Neuronal stem cell (in vitro differentiated cells): ENCODE results near the gene SORCS2.

Experiments used
- DNase-seq: peaks from one replicate; pipeline ENCODE4 v3.0.0-alpha.2; 2013; ENCODE audit warnings: low spot score
- H2AFZ ChIP-seq: one replicate; pipeline ENCODE4 v1.6.1; 2013; ENCODE audit warnings: mild to moderate bottlenecking, low read length, inconsistent platforms
- H2AK5ac ChIP-seq: 2 replicates; pipeline ENCODE4 v1.6.1; 2013; ENCODE audit warnings: low read depth, mild to moderate bottlenecking, inconsistent platforms, low read length, moderate library complexity, mixed read lengths
- H2BK120ac ChIP-seq: 2 replicates; pipeline ENCODE4 v1.6.1; 2013; ENCODE audit warnings: low read depth, mild to moderate bottlenecking, inconsistent platforms, low read length, moderate library complexity, mixed read lengths
- H2BK12ac ChIP-seq: one replicate; pipeline ENCODE4 v1.6.1; 2013; ENCODE audit warnings: low read length, inconsistent platforms
- H2BK15ac ChIP-seq: 2 replicates; pipeline ENCODE4 v1.6.1; 2013; ENCODE audit warnings: mild to moderate bottlenecking, low read length, inconsistent platforms, mixed read lengths
- H2BK5ac ChIP-seq: one replicate; pipeline ENCODE4 v1.6.1; 2013; ENCODE audit warnings: inconsistent platforms, mild to moderate bottlenecking, low read length, moderate library complexity
- H3K14ac ChIP-seq: one replicate; pipeline ENCODE4 v1.6.1; 2013; ENCODE audit warnings: low read length, inconsistent platforms
- H3K18ac ChIP-seq: 2 replicates; pipeline ENCODE4 v1.6.1; 2013; ENCODE audit warnings: low read length, inconsistent platforms
- H3K23ac ChIP-seq: 2 replicates; pipeline ENCODE4 v1.6.1; 2013; ENCODE audit warnings: low read depth, mild to moderate bottlenecking, mixed read lengths, low read length, inconsistent platforms; ENCODE audit not compliant: poor library complexity
- H3K27ac ChIP-seq: replicated peaks from 3 replicates; pipeline ENCODE4 v1.5.1; 2013; ENCODE audit warnings: low read length, inconsistent platforms
- H3K27me3 ChIP-seq, 3 experiments: 2 replicates each; pipeline ENCODE4 v1.6.1; 2013; ENCODE audit warnings: low read length in 3 of 3, mild to moderate bottlenecking in 2 of 3, inconsistent platforms in 1 of 3, low read depth in 1 of 3, mixed read lengths in 1 of 3, moderate library complexity in 1 of 3; ENCODE audit not compliant: control insufficient read depth in 3 of 3, insufficient read depth in 3 of 3
- H3K36me3 ChIP-seq, 2 donors: replicated peaks in 1 of 2; 2 replicates each; pipeline ENCODE4 v1.6.1; 2013; ENCODE audit warnings: low read length in 2 of 2; ENCODE audit not compliant: control insufficient read depth in 2 of 2, insufficient read depth in 2 of 2
- H3K4ac ChIP-seq: 2 replicates; pipeline ENCODE4 v1.6.1; 2013; ENCODE audit warnings: inconsistent platforms, mild to moderate bottlenecking, low read length, moderate library complexity
- H3K4me1 ChIP-seq, 2 donors: 1 replicate in 1 of 2; 2 replicates in 1 of 2; pipeline ENCODE4 v1.6.1; 2013; ENCODE audit warnings: low read length in 2 of 2, low read depth in 1 of 2; ENCODE audit not compliant: control insufficient read depth in 2 of 2, insufficient read depth in 1 of 2
- H3K4me2 ChIP-seq: one replicate; pipeline ENCODE4 v1.6.1; 2013; ENCODE audit warnings: mild to moderate bottlenecking, low read length, inconsistent platforms; ENCODE audit not compliant: insufficient read depth, poor library complexity, severe bottlenecking
- H3K4me3 ChIP-seq, 2 donors: 2 replicates each; pipeline ENCODE4 v1.5.1; 2013; ENCODE audit warnings: low read length in 2 of 2, mild to moderate bottlenecking in 2 of 2, inconsistent platforms in 1 of 2, moderate library complexity in 1 of 2
- H3K79me1 ChIP-seq: one replicate; pipeline ENCODE4 v1.6.1; 2013; ENCODE audit warnings: low read depth, mild to moderate bottlenecking, inconsistent platforms, low read length, moderate library complexity
- H3K9ac ChIP-seq: one replicate; pipeline ENCODE4 v1.6.1; 2013; ENCODE audit warnings: mild to moderate bottlenecking, low read depth, low read length, inconsistent platforms; ENCODE audit not compliant: poor library complexity
- H3K9me3 ChIP-seq, 2 donors: replicated peaks in 1 of 2; 2 replicates each; pipeline versions ENCODE3 to v1.6.1; 2013; ENCODE audit warnings: low read length in 2 of 2, mild to moderate bottlenecking in 2 of 2, inconsistent platforms in 1 of 2, low read depth in 1 of 2, mixed read lengths in 1 of 2, moderate library complexity in 1 of 2; ENCODE audit not compliant: control insufficient read depth in 2 of 2, insufficient read depth in 1 of 2
- H4K8ac ChIP-seq: one replicate; pipeline ENCODE4 v1.6.1; 2013; ENCODE audit warnings: low read depth, mild to moderate bottlenecking, inconsistent platforms, low read length, moderate library complexity
- H4K91ac ChIP-seq: one replicate; pipeline ENCODE4 v1.6.1; 2013; ENCODE audit warnings: low read length, low read depth, mild to moderate bottlenecking, inconsistent platforms; ENCODE audit not compliant: poor library complexity
- WGBS, 2 donors: extraction: QIAGEN DNeasy Blood & Tissue Kit; methylation state at CpG; one replicate each; pipeline ENCODE4 v1.1.7; 2013; ENCODE audit warnings: missing lambda C conversion rate in 2 of 2, mixed read lengths in 1 of 2; ENCODE audit not compliant: insufficient read length in 2 of 2, insufficient replicate concordance in 1 of 2; ENCODE audit errors: extremely low coverage in 2 of 2; 5-methylcytosine and 5-hydroxymethylcytosine counted together

The SORCS2 gene

DNA sequence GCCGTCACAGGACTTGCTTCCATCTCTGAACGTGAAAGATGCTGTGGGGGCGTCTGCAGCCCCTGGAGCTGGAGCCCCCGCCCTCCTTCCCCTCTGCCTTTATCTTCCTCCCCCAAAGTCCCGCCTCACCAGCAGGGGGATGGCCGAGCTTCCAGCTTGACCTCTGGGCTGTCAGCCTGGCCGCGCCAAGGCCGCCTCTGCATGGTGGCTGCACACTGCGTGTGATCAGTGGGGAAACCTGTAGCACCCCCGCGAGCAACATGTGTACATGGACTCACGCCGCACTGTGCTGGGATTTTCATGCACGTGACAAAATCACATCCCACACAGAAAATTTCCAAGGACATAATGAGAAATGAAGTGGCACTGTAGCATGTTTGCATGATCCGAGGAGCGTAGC, 268.9 kb downstream of the SORCS2 start:
- H3K4me3 ChIP-seq: no peak overlapping the region
- no peak overlapping the region for H2BK15ac ChIP-seq
- H3K4me1 ChIP-seq: peaks cover 0 to 15% of the 10 kb centered on the region in 2 donors
- H2AK5ac ChIP-seq: no peak overlapping the region
- H3K9me3 ChIP-seq: peaks cover 0 to 3% of the 10 kb centered on the region in 2 donors
- no CpG with 5 or more reads among the region's 17 CpGs for WGBS, 2 donors
- H3K4me2 ChIP-seq: no peak overlapping the region
- no peak overlapping the region for H2BK5ac ChIP-seq
- H3K9ac ChIP-seq: no peak overlapping the region
- no peak overlapping the region for H2AFZ ChIP-seq
- H3K23ac ChIP-seq: no peak overlapping the region
- no peaks in the 10 kb centered on the region for H3K79me1 ChIP-seq
- no peak overlapping the region for H3K4ac ChIP-seq
- no peaks in the 10 kb centered on the region for H3K27me3 ChIP-seq
- no peak overlapping the region for H2BK120ac ChIP-seq
- no peak overlapping the region for H3K27ac ChIP-seq
- no peaks in the 10 kb centered on the region for H3K36me3 ChIP-seq
- no peak for DNase-seq
- no peak overlapping the region for H3K18ac ChIP-seq
- no peak overlapping the region for H3K14ac ChIP-seq
- H4K91ac ChIP-seq: no peak overlapping the region
- no peak overlapping the region for H2BK12ac ChIP-seq
- no peak overlapping the region for H4K8ac ChIP-seq

DNA sequence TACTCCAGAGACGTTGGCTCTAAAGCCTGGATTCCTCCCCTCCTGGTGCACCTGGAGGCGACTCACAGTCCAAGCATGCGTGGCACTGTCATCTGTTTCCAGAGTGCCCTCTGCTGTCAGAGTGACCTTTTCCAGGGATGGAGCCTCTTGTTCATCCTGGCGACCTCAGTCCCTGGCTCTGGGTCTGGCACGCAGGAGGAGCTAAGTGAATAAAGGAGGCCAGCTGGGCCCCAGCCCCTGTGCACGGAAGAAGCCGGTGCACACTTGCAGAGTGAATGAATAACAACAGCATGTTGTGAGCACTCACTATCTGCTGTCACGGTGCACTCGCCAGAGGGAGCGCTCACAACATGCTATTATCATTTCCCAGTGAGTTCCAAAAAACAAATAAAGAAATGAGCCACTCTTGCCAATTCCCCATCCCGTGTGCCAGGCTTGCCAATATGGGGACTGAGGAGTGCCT, 270.2 kb downstream of the SORCS2 start:
- Histone ChIP-seq H3K27ac (no peak overlapping the region), H4K91ac (no peak overlapping the region), H3K79me1 (no peaks in the 10 kb centered on the region), H3K36me3 (no peaks in the 10 kb centered on the region), H3K9ac (no peak overlapping the region), H3K9me3 (peaks cover 0 to 6% of the 10 kb centered on the region in 2 donors), H3K4ac (no peak overlapping the region), H2BK120ac (no peak overlapping the region), H3K14ac (no peak overlapping the region), H3K4me1 (peaks cover 0 to 15% of the 10 kb centered on the region in 2 donors), H2BK15ac (no peak overlapping the region), H3K27me3 (no peaks in the 10 kb centered on the region), H3K4me3 (no peak overlapping the region), H3K4me2 (no peak overlapping the region), H2AFZ (no peak overlapping the region), H3K18ac (peak overlapping the region; percentile 63), H4K8ac (no peak overlapping the region), H2AK5ac (peak overlapping the region; percentile 31), H2BK12ac (no peak overlapping the region), H2BK5ac (no peak overlapping the region), H3K23ac (no peak overlapping the region)
- DNase-seq: peak; percentile 50
- no CpG with 5 or more reads among the region's 11 CpGs for WGBS, 2 donors

DNA sequence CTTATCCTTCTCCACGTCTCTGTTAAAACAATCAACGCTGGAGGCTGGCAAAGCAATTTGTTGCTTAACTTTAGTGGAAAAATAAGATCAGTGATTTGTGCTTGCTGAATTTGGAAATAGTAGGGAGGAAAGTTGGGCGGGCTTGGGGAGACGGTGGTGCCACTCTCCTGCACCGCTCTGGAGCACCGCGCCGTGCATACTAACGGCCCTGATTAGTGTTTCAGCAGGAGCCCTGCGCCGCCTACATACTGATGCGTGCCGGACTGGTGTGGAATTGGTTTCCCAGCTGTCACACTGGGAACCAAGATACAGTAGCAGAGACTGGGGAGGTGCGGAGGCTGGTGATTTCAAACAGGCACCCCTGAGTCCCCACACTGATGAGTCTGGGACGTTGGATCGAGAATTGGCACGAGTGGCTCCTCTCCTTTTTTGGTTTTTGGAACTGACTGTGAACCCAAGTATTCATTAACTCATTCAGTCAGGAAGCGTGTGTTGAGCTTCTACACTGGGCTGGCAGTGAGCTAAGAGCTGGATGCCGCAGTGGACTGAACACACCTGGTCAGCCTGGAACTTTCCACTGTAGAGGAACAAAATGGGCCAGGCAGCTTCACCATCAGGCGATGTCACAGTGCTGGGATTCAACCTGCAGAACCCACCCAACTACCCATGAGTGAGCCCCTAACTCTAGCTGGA, 271.4 kb downstream of the SORCS2 start:
- H2AFZ ChIP-seq: no peak overlapping the region
- no peak overlapping the region for H3K4me3 ChIP-seq
- H3K23ac ChIP-seq: no peak overlapping the region
- H2BK15ac ChIP-seq: no peak overlapping the region
- no peak overlapping the region for H2AK5ac ChIP-seq
- peaks cover 0 to 15% of the 10 kb centered on the region in 2 donors for H3K4me1 ChIP-seq
- H3K27ac ChIP-seq: no peak overlapping the region
- H2BK5ac ChIP-seq: no peak overlapping the region
- H2BK12ac ChIP-seq: no peak overlapping the region
- no peak for DNase-seq
- H4K91ac ChIP-seq: no peak overlapping the region
- no peak overlapping the region for H3K4me2 ChIP-seq
- no CpG with 5 or more reads among the region's 20 CpGs for WGBS, 2 donors
- no peak overlapping the region for H3K4ac ChIP-seq
- H3K27me3 ChIP-seq: no peaks in the 10 kb centered on the region
- H3K79me1 ChIP-seq: no peaks in the 10 kb centered on the region
- no peak overlapping the region for H3K9ac ChIP-seq
- peak overlapping the region; percentile 12 for H3K18ac ChIP-seq
- H3K36me3 ChIP-seq: no peaks in the 10 kb centered on the region
- no peak overlapping the region for H2BK120ac ChIP-seq
- H4K8ac ChIP-seq: no peak overlapping the region
- no peak overlapping the region for H3K14ac ChIP-seq
- H3K9me3 ChIP-seq: peaks cover 0 to 6% of the 10 kb centered on the region in 2 donors

DNA sequence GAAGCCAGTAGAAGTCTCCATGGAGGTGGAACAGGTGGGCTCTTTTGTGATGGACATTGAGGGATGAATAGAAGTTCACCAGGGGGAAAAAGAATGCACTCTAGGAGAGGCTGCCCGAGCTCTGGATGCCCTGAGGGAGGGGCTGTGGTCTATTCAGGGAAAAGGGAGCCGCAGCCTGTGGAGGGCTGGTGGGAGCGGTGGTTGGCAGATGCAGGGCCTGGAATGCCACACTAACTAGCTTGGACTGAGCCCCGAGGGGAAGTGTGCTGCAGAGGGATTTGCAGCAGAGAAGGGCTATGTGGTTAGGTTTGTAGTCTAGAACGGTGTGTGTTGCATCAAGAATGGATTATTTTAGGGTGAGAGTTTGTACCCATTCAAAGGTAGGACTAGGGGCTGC, 271.9 kb downstream of the SORCS2 start:
- Histone ChIP-seq H3K18ac (peak overlapping the region; percentile 24), H2BK12ac (no peak overlapping the region), H2BK120ac (no peak overlapping the region), H2AFZ (no peak overlapping the region), H3K9me3 (peaks cover 0 to 6% of the 10 kb centered on the region in 2 donors), H3K4ac (no peak overlapping the region), H3K23ac (no peak overlapping the region), H3K27ac (no peak overlapping the region), H3K4me2 (no peak overlapping the region), H3K36me3 (no peaks in the 10 kb centered on the region), H3K9ac (no peak overlapping the region), H3K27me3 (no peaks in the 10 kb centered on the region), H3K4me1 (peaks cover 0 to 15% of the 10 kb centered on the region in 2 donors), H3K4me3 (no peak overlapping the region), H4K91ac (no peak overlapping the region), H4K8ac (no peak overlapping the region), H2BK15ac (no peak overlapping the region), H2BK5ac (no peak overlapping the region), H3K14ac (no peak overlapping the region), H3K79me1 (no peaks in the 10 kb centered on the region), H2AK5ac (no peak overlapping the region)
- WGBS, 2 donors: no CpG with 5 or more reads among the region's 5 CpGs
- no peak for DNase-seq
